Liver (tissue), 9 donors: ENCODE results near the gene ADTRP. TPM values are rescaled to one million over a fixed set of nuclear protein-coding genes. Genes with fewer than 3 reads are reported as not detected.
A peak's percentile ranks its signal among the peaks of the same experiment; 100 is the strongest.

ENCODE experiments used
- DNase-seq: peaks from one replicate; pipeline ENCODE4 v3.0.0-alpha.2; 2017; ENCODE audit warnings: low spot score
- H3K27ac ChIP-seq, 2 donors: one replicate each; pipeline ENCODE4 v1.7.0; 2013; ENCODE audit warnings: inconsistent platforms in 2 of 2, low read length in 2 of 2, control low read depth in 1 of 2, low read depth in 1 of 2, mild to moderate bottlenecking in 1 of 2
- H3K27me3 ChIP-seq, 4 donors: one replicate each; pipeline versions ENCODE4 v1.6.1 to v1.7.0; 2013; ENCODE audit warnings: low read length in 3 of 4, inconsistent platforms in 1 of 4, mild to moderate bottlenecking in 1 of 4, moderate library complexity in 1 of 4; ENCODE audit not compliant: control insufficient read depth in 4 of 4, insufficient read depth in 4 of 4
- H3K36me3 ChIP-seq, 4 donors: one replicate each; pipeline versions ENCODE4 v1.6.1 to v1.7.0; 2013; ENCODE audit warnings: low read length in 3 of 4, mild to moderate bottlenecking in 3 of 4, low read depth in 1 of 4, moderate library complexity in 1 of 4; ENCODE audit not compliant: control insufficient read depth in 4 of 4, insufficient read depth in 3 of 4
- H3K4me1 ChIP-seq, 4 donors: one replicate each; pipeline versions ENCODE4 v1.6.1 to v1.7.0; 2013; ENCODE audit warnings: low read length in 3 of 4, mild to moderate bottlenecking in 3 of 4, moderate library complexity in 1 of 4; ENCODE audit not compliant: control insufficient read depth in 4 of 4, insufficient read depth in 4 of 4
- H3K4me3 ChIP-seq, 3 donors: one replicate each; pipeline versions ENCODE4 v1.6.1 to v1.7.0; 2013; ENCODE audit warnings: low read length in 3 of 3, control low read depth in 1 of 3, low read depth in 1 of 3, mild to moderate bottlenecking in 1 of 3
- H3K9ac ChIP-seq, 2 donors: one replicate each; pipeline ENCODE4 v1.7.0; 2013; ENCODE audit warnings: low read length in 2 of 2, mild to moderate bottlenecking in 2 of 2, moderate library complexity in 2 of 2, control low read depth in 1 of 2, low read depth in 1 of 2
- H3K9me3 ChIP-seq, 4 donors: one replicate each; pipeline versions ENCODE4 v1.6.1 to v1.7.0; 2013; ENCODE audit warnings: low read length in 3 of 4; ENCODE audit not compliant: control insufficient read depth in 4 of 4
- ATF3 ChIP-seq: IDR thresholded peaks from 2 replicates; pipeline ENCODE4 v1.6.1; 2016; ENCODE audit warnings: antibody characterized with exemption
- CTCF ChIP-seq: fragments of 150-350 bp; IDR thresholded peaks from 2 replicates; pipeline ENCODE4 v1.5.1; 2017; ENCODE audit warnings: improper control_type of control experiment, low read depth, low read length; ENCODE audit not compliant: missing input control
- EGR1 ChIP-seq, 2 donors: IDR thresholded peaks; 2 replicates each; pipeline ENCODE4 v1.6.1; 2016 to 2018; ENCODE audit warnings: antibody characterized with exemption in 2 of 2, low read depth in 2 of 2
- FOXA1 ChIP-seq: IDR thresholded peaks from 2 replicates; pipeline ENCODE4 v1.6.1; 2016; ENCODE audit warnings: antibody characterized with exemption
- FOXA2 ChIP-seq: IDR thresholded peaks from 2 replicates; pipeline ENCODE4 v1.6.1; 2016; ENCODE audit warnings: antibody characterized with exemption
- GABPA ChIP-seq, 2 donors: IDR thresholded peaks in 1 of 2; conservative IDR thresholded peaks in 1 of 2; 2 replicates each; pipeline ENCODE4 v1.6.1; 2016; ENCODE audit warnings: antibody characterized with exemption in 2 of 2, mild to moderate bottlenecking in 1 of 2, moderate library complexity in 1 of 2
- HNF4A ChIP-seq, 2 donors: conservative IDR thresholded peaks; 2 replicates each; pipeline ENCODE4 v1.6.1; 2016; ENCODE audit warnings: antibody characterized with exemption in 2 of 2, mild to moderate bottlenecking in 2 of 2
- HNF4G ChIP-seq: IDR thresholded peaks from 2 replicates; pipeline ENCODE4 v1.6.1; 2016; ENCODE audit warnings: antibody characterized with exemption
- JUND ChIP-seq, 2 donors: IDR thresholded peaks; 2 replicates each; pipeline ENCODE4 v1.6.1; 2016; ENCODE audit warnings: antibody characterized with exemption in 2 of 2
- NR2F2 ChIP-seq: IDR thresholded peaks from 2 replicates; pipeline ENCODE4 v1.6.1; 2016; ENCODE audit warnings: antibody characterized with exemption
- RAD21 ChIP-seq, 2 donors: IDR thresholded peaks; 2 replicates each; pipeline ENCODE4 v1.6.1; 2016; ENCODE audit warnings: antibody characterized with exemption in 2 of 2, mild to moderate bottlenecking in 2 of 2
- RXRA ChIP-seq, 2 donors: IDR thresholded peaks; 2 replicates each; pipeline ENCODE4 v1.6.1; 2017 to 2018; ENCODE audit warnings: antibody characterized with exemption in 2 of 2, mild to moderate bottlenecking in 1 of 2
- SP1 ChIP-seq: IDR thresholded peaks from 2 replicates; pipeline ENCODE4 v1.6.1; 2018; ENCODE audit warnings: antibody characterized with exemption, mild to moderate bottlenecking
- TAF1 ChIP-seq: conservative IDR thresholded peaks from 2 replicates; pipeline ENCODE4 v1.6.1; 2016; ENCODE audit warnings: antibody characterized with exemption, mild to moderate bottlenecking
- YY1 ChIP-seq: IDR thresholded peaks from 2 replicates; pipeline ENCODE4 v1.6.1; 2016; ENCODE audit warnings: antibody characterized with exemption, mild to moderate bottlenecking
- WGBS: extraction: QIAGEN DNeasy Blood & Tissue Kit; methylation state at CpG from one replicate; pipeline ENCODE4 v1.1.7; 2013; 5-methylcytosine and 5-hydroxymethylcytosine counted together
- polyA plus RNA-seq, 2 donors: library from polyadenylated mRNA; stranded (reverse) in 1 of 2; unstranded in 1 of 2; fragments of 200-250 nt in 1 of 2; fragments of >200 nt in 1 of 2; fragmentation: Nextera tagmentation in 1 of 2; extraction: Ambion mirVana in 1 of 2; gene quantifications; one replicate each; pipeline versions ENCODE4 v1.2.1 to v1.2.3, GENCODE V29; 2013 to 2015
- total RNA-seq, 2 donors: library from RNA; depleted of rRNA; stranded (reverse); fragments of >200 nt; gene quantifications; one replicate each; pipeline ENCODE4 v1.2.3, GENCODE V29; 2014
- TF ChIP-seq, protein P1 (sequence below): IDR thresholded peaks from 2 replicates; pipeline ENCODE4 v1.6.1; 2016; ENCODE audit warnings: antibody characterized with exemption
- TF ChIP-seq, protein P2 (sequence below): IDR thresholded peaks from 2 replicates; pipeline ENCODE4 v1.6.1; 2016; ENCODE audit warnings: antibody characterized with exemption
- TF ChIP-seq, protein P3 (sequence below): IDR thresholded peaks from 2 replicates; pipeline ENCODE4 v1.6.1; 2016; ENCODE audit warnings: antibody characterized with exemption, mild to moderate bottlenecking
- donor health status: healthy.
- donor health status: healthy.
- donor health status: healthy.
- donor health status: healthy.
- donor health status: healthy.

ADTRP gene
- total and polyA plus RNA-seq, 4 donors, result 0.21 to 2.0 (median 0.50) TPM; not detected in 1

GRCh38 chr6:11796829-11797228, 18.2 kb upstream of the ADTRP start (continued):
- TF ChIP-seq, protein P1, sequence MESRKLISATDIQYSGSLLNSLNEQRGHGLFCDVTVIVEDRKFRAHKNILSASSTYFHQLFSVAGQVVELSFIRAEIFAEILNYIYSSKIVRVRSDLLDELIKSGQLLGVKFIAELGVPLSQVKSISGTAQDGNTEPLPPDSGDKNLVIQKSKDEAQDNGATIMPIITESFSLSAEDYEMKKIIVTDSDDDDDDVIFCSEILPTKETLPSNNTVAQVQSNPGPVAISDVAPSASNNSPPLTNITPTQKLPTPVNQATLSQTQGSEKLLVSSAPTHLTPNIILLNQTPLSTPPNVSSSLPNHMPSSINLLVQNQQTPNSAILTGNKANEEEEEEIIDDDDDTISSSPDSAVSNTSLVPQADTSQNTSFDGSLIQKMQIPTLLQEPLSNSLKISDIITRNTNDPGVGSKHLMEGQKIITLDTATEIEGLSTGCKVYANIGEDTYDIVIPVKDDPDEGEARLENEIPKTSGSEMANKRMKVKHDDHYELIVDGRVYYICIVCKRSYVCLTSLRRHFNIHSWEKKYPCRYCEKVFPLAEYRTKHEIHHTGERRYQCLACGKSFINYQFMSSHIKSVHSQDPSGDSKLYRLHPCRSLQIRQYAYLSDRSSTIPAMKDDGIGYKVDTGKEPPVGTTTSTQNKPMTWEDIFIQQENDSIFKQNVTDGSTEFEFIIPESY, result no peak

GRCh38 chr6:11795403-11795802, 16.8 kb upstream of the ADTRP start:
- Histone ChIP-seq H3K9ac (no peak overlapping the region), H3K9me3 (no peaks in the 10 kb centered on the region), H3K36me3 (no peaks in the 10 kb centered on the region), H3K4me1 (peaks cover 0 to 11% (median 2%) of the 10 kb centered on the region in 4 donors), H3K27ac (peak overlapping the region; percentile 52 to 58), H3K27me3 (no peaks in the 10 kb centered on the region), H3K4me3 (peak overlapping the region in 1 of 3 donors; percentile 16)
- TF ChIP-seq RAD21 (IDR thresholded peaks at IDR 0.05), result peak in 1 of 2 donors; percentile 42
- peak; percentile 83 for TF ChIP-seq FOXA1
- TF ChIP-seq JUND (IDR thresholded peaks at IDR 0.05), result peak in 1 of 2 donors; percentile 25
- TF ChIP-seq NR2F2, result peak; percentile 5
- TF ChIP-seq, protein P2, sequence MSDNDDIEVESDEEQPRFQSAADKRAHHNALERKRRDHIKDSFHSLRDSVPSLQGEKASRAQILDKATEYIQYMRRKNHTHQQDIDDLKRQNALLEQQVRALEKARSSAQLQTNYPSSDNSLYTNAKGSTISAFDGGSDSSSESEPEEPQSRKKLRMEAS, result peak; percentile 49
- no peak for TF ChIP-seq GABPA (IDR thresholded peaks at IDR 0.05 in 1 of 2, conservative IDR thresholded peaks at IDR 0.05 in 1 of 2)
- peak; percentile 18 to 25 for TF ChIP-seq EGR1 (IDR thresholded peaks at IDR 0.05; ENCODE audit: low read depth in 2 of 2)
- no peak for TF ChIP-seq ATF3
- TF ChIP-seq HNF4G, result peak; percentile 9
- TF ChIP-seq, protein P1, result peak; percentile 55
- TF ChIP-seq YY1, result peak; percentile 92
- peak; percentile 25 to 60 for TF ChIP-seq RXRA (IDR thresholded peaks at IDR 0.05)
- TF ChIP-seq HNF4A (conservative IDR thresholded peaks at IDR 0.05), result peak; percentile 67 to 69
- TF ChIP-seq FOXA2, result peak; percentile 80
- TF ChIP-seq, protein P3, sequence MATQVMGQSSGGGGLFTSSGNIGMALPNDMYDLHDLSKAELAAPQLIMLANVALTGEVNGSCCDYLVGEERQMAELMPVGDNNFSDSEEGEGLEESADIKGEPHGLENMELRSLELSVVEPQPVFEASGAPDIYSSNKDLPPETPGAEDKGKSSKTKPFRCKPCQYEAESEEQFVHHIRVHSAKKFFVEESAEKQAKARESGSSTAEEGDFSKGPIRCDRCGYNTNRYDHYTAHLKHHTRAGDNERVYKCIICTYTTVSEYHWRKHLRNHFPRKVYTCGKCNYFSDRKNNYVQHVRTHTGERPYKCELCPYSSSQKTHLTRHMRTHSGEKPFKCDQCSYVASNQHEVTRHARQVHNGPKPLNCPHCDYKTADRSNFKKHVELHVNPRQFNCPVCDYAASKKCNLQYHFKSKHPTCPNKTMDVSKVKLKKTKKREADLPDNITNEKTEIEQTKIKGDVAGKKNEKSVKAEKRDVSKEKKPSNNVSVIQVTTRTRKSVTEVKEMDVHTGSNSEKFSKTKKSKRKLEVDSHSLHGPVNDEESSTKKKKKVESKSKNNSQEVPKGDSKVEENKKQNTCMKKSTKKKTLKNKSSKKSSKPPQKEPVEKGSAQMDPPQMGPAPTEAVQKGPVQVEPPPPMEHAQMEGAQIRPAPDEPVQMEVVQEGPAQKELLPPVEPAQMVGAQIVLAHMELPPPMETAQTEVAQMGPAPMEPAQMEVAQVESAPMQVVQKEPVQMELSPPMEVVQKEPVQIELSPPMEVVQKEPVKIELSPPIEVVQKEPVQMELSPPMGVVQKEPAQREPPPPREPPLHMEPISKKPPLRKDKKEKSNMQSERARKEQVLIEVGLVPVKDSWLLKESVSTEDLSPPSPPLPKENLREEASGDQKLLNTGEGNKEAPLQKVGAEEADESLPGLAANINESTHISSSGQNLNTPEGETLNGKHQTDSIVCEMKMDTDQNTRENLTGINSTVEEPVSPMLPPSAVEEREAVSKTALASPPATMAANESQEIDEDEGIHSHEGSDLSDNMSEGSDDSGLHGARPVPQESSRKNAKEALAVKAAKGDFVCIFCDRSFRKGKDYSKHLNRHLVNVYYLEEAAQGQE, result no peak
- no peak for TF ChIP-seq CTCF
- peak; percentile 58 for TF ChIP-seq SP1
- TF ChIP-seq TAF1, result peak; percentile 39
- DNase-seq, result no peak
- WGBS, result 37% methylated on average over 4 of the region's 4 CpGs
